H9 (cell line): Measurements from ENCODE around the gene EIF2B5. TPM values are rescaled to one million over a fixed set of nuclear protein-coding genes. Genes with fewer than 3 reads are reported as not detected.

Source experiments
- DNase-seq: peaks from one replicate; pipeline ENCODE4 v3.0.0-alpha.2; 2017
- H2AFZ ChIP-seq: one replicate; pipeline ENCODE4 v1.6.1; 2013; ENCODE audit warnings: mild to moderate bottlenecking, low read length, control low read depth, moderate library complexity
- H2AK5ac ChIP-seq: 2 replicates; pipeline ENCODE4 v1.6.1; 2013; ENCODE audit warnings: low read length, control low read depth, mixed read lengths; ENCODE audit not compliant: insufficient read length
- H2BK120ac ChIP-seq: one replicate; pipeline ENCODE4 v1.6.1; 2013; ENCODE audit warnings: low read depth, mild to moderate bottlenecking, low read length, control low read depth, inconsistent platforms; ENCODE audit not compliant: poor library complexity, severe bottlenecking
- H2BK12ac ChIP-seq: 2 replicates; pipeline ENCODE4 v1.6.1; 2013; ENCODE audit warnings: low read length, control low read depth, mixed read lengths, low read depth; ENCODE audit not compliant: insufficient read length
- H2BK15ac ChIP-seq: 2 replicates; pipeline ENCODE4 v1.6.1; 2013; ENCODE audit warnings: low read depth, low read length, control low read depth
- H2BK20ac ChIP-seq: one replicate; pipeline ENCODE4 v1.6.1; 2013; ENCODE audit warnings: low read depth, mild to moderate bottlenecking, low read length, control low read depth, inconsistent platforms; ENCODE audit not compliant: poor library complexity, severe bottlenecking
- H2BK5ac ChIP-seq: 2 replicates; pipeline ENCODE4 v1.6.1; 2013; ENCODE audit warnings: low read length, control low read depth, mixed read lengths; ENCODE audit not compliant: insufficient read length
- H3K14ac ChIP-seq: 2 replicates; pipeline ENCODE4 v1.6.1; 2013; ENCODE audit warnings: low read length, control low read depth; ENCODE audit not compliant: insufficient read depth
- H3K18ac ChIP-seq: 2 replicates; pipeline ENCODE4 v1.6.1; 2013; ENCODE audit warnings: low read depth, mild to moderate bottlenecking, mixed read lengths, low read length, control low read depth; ENCODE audit not compliant: insufficient read length
- H3K23ac ChIP-seq: 2 replicates; pipeline ENCODE4 v1.6.1; 2013; ENCODE audit warnings: low read length, control low read depth, mixed read lengths, low read depth; ENCODE audit not compliant: insufficient read length
- H3K23me2 ChIP-seq: 2 replicates; pipeline ENCODE4 v1.6.1; 2013; ENCODE audit warnings: low read depth, mild to moderate bottlenecking, mixed read lengths, low read length, control low read depth; ENCODE audit not compliant: insufficient read length, poor library complexity, severe bottlenecking
- H3K27ac ChIP-seq: 2 replicates; pipeline ENCODE4 v1.5.1; 2013; ENCODE audit warnings: low read length, control low read depth, mixed read lengths, low read depth; ENCODE audit not compliant: insufficient read length
- H3K27me3 ChIP-seq: 2 replicates; pipeline ENCODE4 v1.6.1; 2013; ENCODE audit warnings: low read length, control low read depth, inconsistent platforms; ENCODE audit not compliant: insufficient read depth
- H3K4ac ChIP-seq: 2 replicates; pipeline ENCODE4 v1.6.1; 2013; ENCODE audit warnings: low read depth, mild to moderate bottlenecking, control low read depth, inconsistent platforms, low read length, moderate library complexity
- H3K4me1 ChIP-seq: 2 replicates; pipeline ENCODE4 v1.6.1; 2013; ENCODE audit warnings: low read length, control low read depth, inconsistent platforms; ENCODE audit not compliant: insufficient read depth
- H3K4me2 ChIP-seq: 2 replicates; pipeline ENCODE4 v1.6.1; 2013; ENCODE audit warnings: low read length, control low read depth, mixed read lengths; ENCODE audit not compliant: insufficient read length, insufficient read depth
- H3K56ac ChIP-seq: 2 replicates; pipeline ENCODE4 v1.6.1; 2013; ENCODE audit warnings: low read depth, mild to moderate bottlenecking, mixed read lengths, low read length, control low read depth; ENCODE audit not compliant: insufficient read length
- H3K79me1 ChIP-seq: 2 replicates; pipeline ENCODE4 v1.6.1; 2013; ENCODE audit warnings: low read depth, mild to moderate bottlenecking, moderate library complexity, low read length, control low read depth, inconsistent platforms; ENCODE audit not compliant: insufficient read depth, poor library complexity, severe bottlenecking
- H3K79me2 ChIP-seq: 2 replicates; pipeline ENCODE4 v1.6.1; 2013; ENCODE audit warnings: low read length, control low read depth, inconsistent platforms; ENCODE audit not compliant: insufficient read depth
- H3K9ac ChIP-seq: 2 replicates; pipeline ENCODE4 v1.6.1; 2013; ENCODE audit warnings: low read length, control low read depth, mixed read lengths; ENCODE audit not compliant: insufficient read length; ENCODE audit errors: extremely low read depth
- H3K9me3 ChIP-seq: one replicate; pipeline ENCODE4 v1.6.1; 2013; ENCODE audit warnings: low read depth, low read length, inconsistent platforms; ENCODE audit not compliant: control insufficient read depth
- H3T11ph ChIP-seq: one replicate; pipeline ENCODE4 v1.6.1; 2013; ENCODE audit warnings: mild to moderate bottlenecking, low read length, control low read depth, inconsistent platforms
- H4K20me1 ChIP-seq: one replicate; pipeline ENCODE4 v1.6.1; 2013; ENCODE audit not compliant: control insufficient read depth, insufficient read length, insufficient read depth
- H4K5ac ChIP-seq: 2 replicates; pipeline ENCODE4 v1.6.1; 2013; ENCODE audit warnings: low read depth, mild to moderate bottlenecking, mixed read lengths, low read length, control low read depth; ENCODE audit not compliant: insufficient read length
- H4K8ac ChIP-seq: replicated peaks from 2 replicates; pipeline ENCODE4 v1.6.1; 2013; ENCODE audit warnings: low read length, control low read depth, mixed read lengths, low read depth; ENCODE audit not compliant: insufficient read length
- H4K91ac ChIP-seq: 2 replicates; pipeline ENCODE4 v1.6.1; 2013; ENCODE audit warnings: low read depth, mild to moderate bottlenecking, moderate library complexity, mixed read lengths, low read length, control low read depth; ENCODE audit not compliant: insufficient read length
- H3K27ac Mint-ChIP-seq, 3 experiments: 2 replicates in 2 of 3; 3 replicates in 1 of 3; pipeline ENCODE4 v1.8.0; 2020 to 2021; ENCODE audit warnings: mixed read lengths in 3 of 3, mild to moderate bottlenecking in 1 of 3, moderate library complexity in 1 of 3
- H3K27me3 Mint-ChIP-seq: 2 replicates; pipeline ENCODE4 v1.8.0; 2021; ENCODE audit warnings: low read depth, mild to moderate bottlenecking, moderate library complexity, mixed read lengths
- H3K36me3 Mint-ChIP-seq, 3 experiments: 2 replicates in 2 of 3; 3 replicates in 1 of 3; pipeline ENCODE4 v1.8.0; 2020 to 2021; ENCODE audit warnings: low read depth in 3 of 3, mixed read lengths in 3 of 3; ENCODE audit not compliant: insufficient read depth in 1 of 3
- H3K4me1 Mint-ChIP-seq, 2 experiments: 2 replicates each; pipeline ENCODE4 v1.8.0; 2020; ENCODE audit warnings: mixed read lengths in 2 of 2
- H3K4me3 Mint-ChIP-seq, 2 experiments: 2 replicates in 1 of 2; 3 replicates in 1 of 2; pipeline ENCODE4 v1.8.0; 2020 to 2021; ENCODE audit warnings: mild to moderate bottlenecking in 2 of 2, mixed read lengths in 2 of 2, moderate library complexity in 1 of 2
- H3K9me3 Mint-ChIP-seq, 2 experiments: 2 replicates in 1 of 2; 3 replicates in 1 of 2; pipeline ENCODE4 v1.8.0; 2020; ENCODE audit warnings: mild to moderate bottlenecking in 2 of 2, mixed read lengths in 2 of 2, moderate library complexity in 1 of 2
- WGBS: extraction: QIAGEN DNeasy Blood & Tissue Kit; methylation state at CpG from one replicate; pipeline ENCODE4 v1.1.7; 2013; ENCODE audit warnings: missing lambda C conversion rate, low lambda C conversion rate, mixed read lengths; ENCODE audit not compliant: insufficient read length; ENCODE audit errors: extremely low coverage; 5-methylcytosine and 5-hydroxymethylcytosine counted together
- total RNA-seq: library from RNA; stranded (reverse); gene quantifications from 2 replicates; pipeline ENCODE4 v1.2.1, GENCODE V29; 2021
- TF ChIP-seq, protein P1 (sequence below): fragments of 200-600 bp; sonication (generic); conservative IDR thresholded peaks from 3 replicates; pipeline ENCODE4 v1.8.0; 2021; ENCODE audit warnings: antibody characterized with exemption, mild to moderate bottlenecking

Gene EIF2B5
- total RNA-seq, 1 experiment from 2014 or later = 42.0 TPM

DNA sequence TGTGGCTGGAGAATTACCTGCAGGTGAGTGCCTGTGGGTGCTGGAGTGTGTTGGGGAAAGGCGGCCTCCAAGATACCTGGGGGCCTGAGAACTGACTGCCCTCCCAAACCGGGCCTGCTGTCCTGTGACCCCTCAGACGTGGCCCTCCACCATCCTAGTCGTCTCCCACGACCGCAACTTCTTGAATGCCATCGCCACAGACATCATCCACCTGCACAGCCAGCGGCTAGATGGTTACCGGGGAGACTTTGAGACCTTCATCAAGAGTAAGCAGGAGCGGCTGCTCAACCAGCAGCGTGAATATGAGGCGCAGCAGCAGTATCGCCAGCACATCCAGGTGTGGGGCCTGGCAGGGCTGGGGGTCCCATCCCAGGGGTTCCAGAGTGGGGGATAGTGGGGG is 54.3 kb downstream of the EIF2B5 start:
- peaks cover 20 to 21% of the 10 kb centered on the region in 2 experiments for H3K4me1 Mint-ChIP-seq

More for the DNA sequence above, 54.3 kb downstream of the EIF2B5 start:
- Mint-ChIP-seq H3K27ac (no peak overlapping the region), H3K9me3 (no peaks in the 10 kb centered on the region; a peak in 1 of 5 replicates), H3K36me3 (peaks cover 45 to 76% (median 65%) of the 10 kb centered on the region in 3 experiments), H3K4me3 (no peak overlapping the region), H3K27me3 (peaks cover 1% of the 10 kb centered on the region; the same call in 1 of the 2 replicates)
- no peak overlapping the region for H3T11ph ChIP-seq
- no peaks in the 10 kb centered on the region for H4K20me1 ChIP-seq
- H3K27me3 ChIP-seq = no peaks in the 10 kb centered on the region
- H4K5ac ChIP-seq = no peak overlapping the region
- H3K79me1 ChIP-seq = peaks cover 5% of the 10 kb centered on the region
- no CpG with 5 or more reads among the region's 13 CpGs for WGBS
- H3K14ac ChIP-seq = no peak overlapping the region
- H2AK5ac ChIP-seq = no peak overlapping the region
- H2BK120ac ChIP-seq = no peak overlapping the region
- no peak overlapping the region for H2BK12ac ChIP-seq
- no peak overlapping the region for H4K91ac ChIP-seq
- no peak overlapping the region for H3K18ac ChIP-seq
- no peak for DNase-seq
- no peaks in the 10 kb centered on the region for H3K4me1 ChIP-seq
- no peak overlapping the region for H2AFZ ChIP-seq
- H3K9me3 ChIP-seq = no peaks in the 10 kb centered on the region
- H4K8ac ChIP-seq = no peak overlapping the region
- H3K4me2 ChIP-seq = no peak overlapping the region
- H3K23ac ChIP-seq = no peak overlapping the region
- TF ChIP-seq, protein P1, sequence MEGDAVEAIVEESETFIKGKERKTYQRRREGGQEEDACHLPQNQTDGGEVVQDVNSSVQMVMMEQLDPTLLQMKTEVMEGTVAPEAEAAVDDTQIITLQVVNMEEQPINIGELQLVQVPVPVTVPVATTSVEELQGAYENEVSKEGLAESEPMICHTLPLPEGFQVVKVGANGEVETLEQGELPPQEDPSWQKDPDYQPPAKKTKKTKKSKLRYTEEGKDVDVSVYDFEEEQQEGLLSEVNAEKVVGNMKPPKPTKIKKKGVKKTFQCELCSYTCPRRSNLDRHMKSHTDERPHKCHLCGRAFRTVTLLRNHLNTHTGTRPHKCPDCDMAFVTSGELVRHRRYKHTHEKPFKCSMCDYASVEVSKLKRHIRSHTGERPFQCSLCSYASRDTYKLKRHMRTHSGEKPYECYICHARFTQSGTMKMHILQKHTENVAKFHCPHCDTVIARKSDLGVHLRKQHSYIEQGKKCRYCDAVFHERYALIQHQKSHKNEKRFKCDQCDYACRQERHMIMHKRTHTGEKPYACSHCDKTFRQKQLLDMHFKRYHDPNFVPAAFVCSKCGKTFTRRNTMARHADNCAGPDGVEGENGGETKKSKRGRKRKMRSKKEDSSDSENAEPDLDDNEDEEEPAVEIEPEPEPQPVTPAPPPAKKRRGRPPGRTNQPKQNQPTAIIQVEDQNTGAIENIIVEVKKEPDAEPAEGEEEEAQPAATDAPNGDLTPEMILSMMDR = no peak
- no peak overlapping the region for H2BK15ac ChIP-seq
- no peak overlapping the region for H3K27ac ChIP-seq
- peaks cover 5% of the 10 kb centered on the region; the same call in 1 of the 2 replicates for H3K79me2 ChIP-seq
- H3K56ac ChIP-seq = no peak overlapping the region
- no peak overlapping the region for H2BK20ac ChIP-seq
- peaks cover 14% of the 10 kb centered on the region for H3K23me2 ChIP-seq
- no peak overlapping the region for H2BK5ac ChIP-seq
- H3K4ac ChIP-seq = no peak overlapping the region
- no peak overlapping the region for H3K9ac ChIP-seq
